Hypothalamus (tissue), 51 donors: ENCODE results near the gene PCAT7.
"Not testable (repeated sequence)": the region's sequence is repeated elsewhere in the genome, so short reads cannot be mapped to it uniquely, and the experiment has no call there.

Experiments used
- DNase-seq, 51 donors: peaks; one replicate each; lab custom pipeline; 2025; lab: John Stamatoyannopoulos, UW

PCAT7 gene

GRCh38 chr9:94560237-94560636 lies 5.4 kb downstream of the PCAT7 start:
- no peak for DNase-seq

GRCh38 chr9:94563548-94563947 lies 8.7 kb downstream of the PCAT7 start:
- no peak for DNase-seq

- not testable (repeated sequence) for DNase-seq
These were observed 9.4 kb downstream of the PCAT7 start for GRCh38 chr9:94564279-94564678.

DNA sequence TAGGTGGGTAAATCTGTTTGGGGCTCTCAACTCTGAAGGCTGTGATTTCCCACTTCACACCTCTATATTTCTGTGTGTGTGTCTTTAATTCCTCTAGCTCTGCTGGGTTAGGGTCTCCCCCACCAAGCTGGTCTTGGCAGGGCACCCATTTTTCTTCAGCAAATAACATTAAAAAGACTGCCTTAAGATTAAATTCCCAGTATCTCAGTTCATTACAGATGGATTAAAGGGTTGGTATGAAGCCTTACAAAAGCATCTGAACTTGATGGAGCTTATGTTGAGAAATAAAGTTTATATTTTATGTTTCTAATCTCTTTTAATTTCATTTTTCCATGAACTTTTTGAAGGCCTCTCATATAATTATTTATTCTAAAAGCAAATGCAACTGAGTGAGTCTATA lies 11.7 kb downstream of the PCAT7 start:
- no peak for DNase-seq

DNA sequence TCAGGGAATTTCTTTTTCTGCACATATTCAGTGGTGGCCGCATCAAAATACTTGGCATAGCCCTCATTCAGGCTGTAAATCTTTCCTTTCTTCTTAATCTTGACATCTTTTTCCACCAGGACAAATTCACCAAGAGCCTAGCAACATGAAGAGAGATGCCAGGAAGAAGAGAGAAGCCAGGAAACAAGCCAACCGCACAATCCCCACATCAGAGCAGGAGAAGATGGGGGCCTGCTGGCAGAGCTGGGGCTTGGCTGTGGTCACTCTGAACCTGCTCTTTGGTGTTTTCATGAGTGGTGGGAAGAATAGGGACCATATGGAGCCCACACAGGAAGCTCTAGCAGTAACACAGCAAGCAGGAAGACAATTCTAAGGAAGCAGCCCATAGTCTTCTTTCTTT lies 12.4 kb downstream of the PCAT7 start:
- DNase-seq = no peak

DNA sequence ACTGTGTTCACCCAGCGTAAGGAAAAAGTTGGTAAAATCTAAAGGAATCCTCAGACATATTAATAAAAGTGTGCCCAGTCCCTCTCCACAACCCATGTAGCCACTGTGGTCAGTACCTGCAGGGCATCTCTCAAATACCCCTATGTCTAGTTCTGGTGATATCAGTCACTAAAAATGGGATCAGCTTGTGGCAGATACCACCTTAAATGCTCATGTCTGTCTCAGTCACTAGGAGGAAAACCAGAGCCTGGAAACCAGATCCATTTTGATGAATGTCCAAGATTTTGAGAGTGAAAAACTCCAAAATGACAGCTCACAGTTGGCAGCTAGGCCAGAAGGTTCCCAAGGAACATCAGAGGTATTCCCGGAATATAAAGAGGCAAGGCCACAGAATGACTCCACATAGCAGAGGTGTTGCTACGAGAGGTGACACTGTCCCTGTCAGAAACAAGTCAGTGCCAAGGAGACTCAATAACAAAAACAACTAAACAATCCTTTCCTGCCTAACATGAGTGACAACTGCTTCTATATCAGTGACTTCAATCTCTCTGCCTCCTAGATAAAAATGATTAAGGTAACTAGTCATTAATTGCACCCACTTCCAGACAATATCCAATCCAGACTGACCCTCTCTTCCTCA lies 13.5 kb downstream of the PCAT7 start:
- no peak for DNase-seq

- DNase-seq = no peak
These were observed 14.3 kb downstream of the PCAT7 start for GRCh38 chr9:94568972-94569712.

DNA sequence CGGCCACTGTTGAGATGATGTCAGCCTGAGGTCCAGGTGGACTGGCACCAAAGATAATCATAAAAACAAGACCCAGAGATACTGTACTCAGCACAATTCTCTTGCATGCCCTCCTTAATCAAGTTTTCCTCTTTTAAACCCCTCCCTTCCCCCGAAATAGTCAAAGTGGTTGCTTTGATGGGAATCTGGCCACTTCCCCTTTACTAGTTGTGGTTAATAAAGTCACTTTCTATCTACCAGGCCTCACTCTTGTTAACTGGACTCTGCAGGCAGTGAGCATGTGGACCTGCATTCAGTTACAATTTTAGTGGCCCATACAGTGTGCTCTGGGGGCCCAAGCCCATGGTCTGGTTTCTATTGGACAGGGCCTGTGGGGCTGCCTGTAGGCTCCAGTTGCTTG lies 21.2 kb downstream of the PCAT7 start:
- DNase-seq = no peak

- DNase-seq = no peak
These were observed 22.2 kb downstream of the PCAT7 start for GRCh38 chr9:94577036-94577435.

- no peak for DNase-seq
These were observed 22.7 kb downstream of the PCAT7 start for GRCh38 chr9:94577571-94577970.

- no peak for DNase-seq
These were observed 26.8 kb downstream of the PCAT7 start for GRCh38 chr9:94581728-94582127.

- DNase-seq = no peak
These were observed 29.7 kb downstream of the PCAT7 start for GRCh38 chr9:94584555-94584954.

DNA sequence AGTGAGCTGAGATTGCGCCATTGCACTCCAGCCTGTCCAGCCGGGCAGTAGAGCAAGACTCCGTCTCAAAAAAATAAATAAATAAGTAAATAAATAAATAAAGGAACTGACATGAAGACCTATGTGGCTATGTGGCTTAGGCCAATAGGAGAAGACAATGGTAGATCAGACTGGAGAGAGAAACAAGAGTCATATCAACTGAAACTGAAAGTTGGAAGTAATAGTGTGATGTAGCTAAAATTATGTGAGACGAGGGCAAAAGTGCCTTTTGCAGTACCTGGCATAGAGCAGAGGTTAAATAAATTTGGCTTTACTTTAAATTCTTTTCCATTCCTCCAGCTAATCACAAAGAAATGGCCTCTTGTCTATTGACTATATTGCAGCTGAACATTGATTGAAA lies 31.4 kb downstream of the PCAT7 start:
- DNase-seq = no peak

GRCh38 chr9:94586814-94587213 lies 31.9 kb downstream of the PCAT7 start:
- DNase-seq = no peak

DNA sequence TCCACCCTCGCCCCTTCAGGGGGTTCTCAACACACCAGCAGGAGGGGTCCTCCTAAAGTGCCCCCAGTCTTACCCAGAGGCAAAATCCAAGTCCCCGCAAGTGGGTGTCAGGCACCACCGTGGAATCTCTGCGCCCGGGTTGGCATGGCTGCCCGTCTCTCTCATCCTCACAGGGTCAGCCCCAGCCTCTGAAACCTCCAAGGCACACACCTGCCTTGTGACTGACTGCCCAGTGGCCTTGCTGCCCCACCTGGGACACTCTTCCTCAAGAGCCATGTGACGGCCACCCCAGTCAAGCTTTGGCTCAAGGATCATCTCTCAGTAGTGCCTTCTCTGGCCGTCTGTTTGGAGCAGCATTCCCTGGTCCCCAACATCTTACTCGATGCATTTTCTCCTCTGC lies 33.8 kb downstream of the PCAT7 start:
- DNase-seq = no peak

- DNase-seq = not testable (repeated sequence)
These were observed 36.2 kb downstream of the PCAT7 start for GRCh38 chr9:94591046-94591545.

DNA sequence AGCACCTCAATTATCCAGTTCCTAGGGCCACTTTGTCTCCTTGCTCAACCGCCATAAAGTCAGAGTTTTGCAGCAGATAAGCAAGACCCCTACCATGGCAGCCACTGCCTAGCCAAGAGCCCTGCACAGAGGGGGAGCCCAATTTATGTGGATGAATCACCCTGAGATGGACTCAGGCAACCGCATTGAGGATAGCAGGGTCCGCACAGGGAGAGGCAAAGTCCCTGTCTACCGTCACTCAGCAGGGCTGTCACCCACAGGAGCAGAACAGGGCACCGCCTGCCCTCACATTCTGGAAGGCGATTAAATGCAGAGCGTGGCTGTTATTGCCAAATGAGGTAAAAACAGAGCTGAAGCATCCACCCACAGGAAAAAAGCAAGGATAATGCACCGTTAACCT lies 37.0 kb downstream of the PCAT7 start:
- no peak for DNase-seq

GRCh38 chr9:94592683-94593082 lies 37.8 kb downstream of the PCAT7 start:
- not testable (repeated sequence) for DNase-seq

DNA sequence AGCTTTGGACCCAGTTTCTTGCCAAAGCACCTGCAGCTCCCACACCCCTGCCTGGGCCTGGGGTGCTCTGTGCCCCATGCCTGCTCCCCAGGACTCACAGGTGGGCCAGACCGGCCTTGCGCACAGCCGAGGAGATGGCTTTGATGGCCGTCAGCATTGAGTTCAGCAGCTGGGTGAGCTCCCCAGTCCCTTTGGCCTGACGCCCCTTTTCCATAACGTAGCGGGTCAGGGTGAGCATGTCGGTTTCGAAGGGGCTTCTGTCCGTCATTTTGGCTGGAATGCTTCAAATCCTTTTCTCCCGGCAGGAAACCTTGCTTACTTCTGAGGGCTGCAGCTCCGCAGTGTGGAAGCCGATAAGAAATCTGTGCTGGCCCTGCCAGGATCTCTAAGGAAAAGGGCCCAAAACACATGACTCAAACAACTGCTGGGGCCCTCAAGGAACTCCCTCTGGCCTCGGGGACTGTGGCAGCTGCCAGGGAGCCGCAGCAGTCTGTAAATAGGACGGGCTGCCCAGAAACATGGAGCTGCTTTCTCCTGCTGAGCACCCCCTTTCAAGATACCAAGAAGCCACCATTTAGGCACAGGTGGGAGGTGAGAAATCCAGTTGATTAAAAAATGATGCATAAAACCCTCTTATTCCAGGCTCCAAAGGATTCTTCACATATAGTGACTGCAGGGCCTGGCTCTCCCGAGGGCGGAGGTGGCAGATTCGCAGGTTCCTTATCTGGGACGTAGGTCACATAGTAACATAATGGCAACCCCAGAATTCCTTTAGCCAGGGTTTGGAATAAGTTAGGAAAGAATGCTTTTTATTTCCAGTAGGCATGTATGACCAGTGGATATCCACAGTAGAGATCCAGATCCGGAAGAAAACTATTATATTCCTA lies 38.8 kb downstream of the PCAT7 start, which contains the start of gene FBP2:
Gene FBP2 (minus strand): TSS at position 366 of the 887 bp plus-strand sequence. CDS start 98 bp downstream, at position 268.
- DNase-seq = no peak

- DNase-seq = no peak
These were observed 44.2 kb downstream of the PCAT7 start for GRCh38 chr9:94599102-94599501.

DNA sequence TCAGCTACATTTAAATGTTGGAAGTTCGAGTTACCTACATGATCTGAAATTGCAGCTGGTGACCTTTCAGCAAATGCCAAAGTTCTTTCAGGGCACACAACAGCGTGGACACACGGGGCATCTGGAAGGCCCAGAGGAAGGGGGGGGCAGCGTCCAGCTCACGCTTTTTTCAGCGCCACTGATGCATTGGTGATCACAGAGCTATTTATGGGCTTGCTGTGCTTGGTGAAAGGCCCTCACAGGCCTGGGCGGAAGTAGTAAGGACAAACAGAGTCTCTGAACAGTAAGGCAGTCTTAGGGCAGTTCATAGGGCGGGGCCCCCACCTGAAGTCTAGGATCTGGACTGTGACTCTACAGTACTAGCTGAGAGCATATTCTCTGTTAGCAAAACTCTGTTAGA lies 45.4 kb downstream of the PCAT7 start:
- DNase-seq = no peak
